ENCODE results near the gene RABGAP1L.

RABGAP1L gene

GRCh38 chr1:174923820-174924219 is 764.5 kb downstream of the RABGAP1L start:
- H3K27ac ChIP-seq (ENCODE audit: low read depth, low read length), result no peak overlapping the region
- peaks cover 7% of the 10 kb centered on the region; the same call in 1 of the 2 replicates for H3K9me3 ChIP-seq (ENCODE audit: control insufficient read depth, insufficient read depth, low read depth, low read length)
- no peak overlapping the region for H3K4me3 ChIP-seq (ENCODE audit: low read depth, low read length)
- H3K36me3 ChIP-seq (ENCODE audit: control insufficient read depth, insufficient read depth, low read length), result peaks cover 12% of the 10 kb centered on the region; the same call in 1 of the 2 replicates
- H3K27me3 ChIP-seq (ENCODE audit: control insufficient read depth, insufficient read depth, low read length), result no peaks in the 10 kb centered on the region
- no peak overlapping the region for H3K9ac ChIP-seq (ENCODE audit: low read length)
- no peaks in the 10 kb centered on the region for H3K4me1 ChIP-seq (ENCODE audit: control insufficient read depth, insufficient read depth, low read length)

GRCh38 chr1:174928541-174928940 is 769.2 kb downstream of the RABGAP1L start:
- Histone ChIP-seq H3K4me1 (ENCODE audit: control insufficient read depth, insufficient read depth, low read length) (no peaks in the 10 kb centered on the region), H3K9me3 (ENCODE audit: control insufficient read depth, insufficient read depth, low read depth, low read length) (no peaks in the 10 kb centered on the region), H3K9ac (ENCODE audit: low read length) (no peak overlapping the region), H3K36me3 (ENCODE audit: control insufficient read depth, insufficient read depth, low read length) (peaks cover 6% of the 10 kb centered on the region; the same call in 1 of the 2 replicates), H3K4me3 (ENCODE audit: low read depth, low read length) (no peak overlapping the region), H3K27ac (ENCODE audit: low read depth, low read length) (no peak overlapping the region), H3K27me3 (ENCODE audit: control insufficient read depth, insufficient read depth, low read length) (no peaks in the 10 kb centered on the region)

- H3K9ac ChIP-seq (ENCODE audit: low read length), result no peak overlapping the region
- H3K9me3 ChIP-seq (ENCODE audit: control insufficient read depth, insufficient read depth, low read depth, low read length), result no peaks in the 10 kb centered on the region
- peaks cover 11% of the 10 kb centered on the region; the same call in 1 of the 2 replicates for H3K36me3 ChIP-seq (ENCODE audit: control insufficient read depth, insufficient read depth, low read length)
- no peaks in the 10 kb centered on the region for H3K4me1 ChIP-seq (ENCODE audit: control insufficient read depth, insufficient read depth, low read length)
- no peak overlapping the region for H3K27ac ChIP-seq (ENCODE audit: low read depth, low read length)
- H3K4me3 ChIP-seq (ENCODE audit: low read depth, low read length), result no peak overlapping the region
- H3K27me3 ChIP-seq (ENCODE audit: control insufficient read depth, insufficient read depth, low read length), result no peaks in the 10 kb centered on the region
Observed at GRCh38 chr1:174931214-174931613, 771.9 kb downstream of the RABGAP1L start.

- no peaks in the 10 kb centered on the region for H3K27me3 ChIP-seq (ENCODE audit: control insufficient read depth, insufficient read depth, low read length)
- no peak overlapping the region for H3K4me3 ChIP-seq (ENCODE audit: low read depth, low read length)
- H3K27ac ChIP-seq (ENCODE audit: low read depth, low read length), result no peak overlapping the region
- no peaks in the 10 kb centered on the region for H3K9me3 ChIP-seq (ENCODE audit: control insufficient read depth, insufficient read depth, low read depth, low read length)
- no peaks in the 10 kb centered on the region for H3K4me1 ChIP-seq (ENCODE audit: control insufficient read depth, insufficient read depth, low read length)
- H3K36me3 ChIP-seq (ENCODE audit: control insufficient read depth, insufficient read depth, low read length), result peaks cover 9% of the 10 kb centered on the region; the same call in 1 of the 2 replicates
- H3K9ac ChIP-seq (ENCODE audit: low read length), result no peak overlapping the region
Observed at GRCh38 chr1:174932587-174932986, 773.3 kb downstream of the RABGAP1L start.

- peaks cover 24% of the 10 kb centered on the region; the same call in 1 of the 2 replicates for H3K36me3 ChIP-seq (ENCODE audit: control insufficient read depth, insufficient read depth, low read length)
- H3K27ac ChIP-seq (ENCODE audit: low read depth, low read length), result no peak overlapping the region
- no peaks in the 10 kb centered on the region; the same call in 1 of the 2 replicates for H3K4me1 ChIP-seq (ENCODE audit: control insufficient read depth, insufficient read depth, low read length)
- no peaks in the 10 kb centered on the region for H3K9me3 ChIP-seq (ENCODE audit: control insufficient read depth, insufficient read depth, low read depth, low read length)
- H3K4me3 ChIP-seq (ENCODE audit: low read depth, low read length), result no peak overlapping the region
- no peaks in the 10 kb centered on the region for H3K27me3 ChIP-seq (ENCODE audit: control insufficient read depth, insufficient read depth, low read length)
- H3K9ac ChIP-seq (ENCODE audit: low read length), result no peak overlapping the region
Observed at GRCh38 chr1:174935961-174936727, 776.8 kb downstream of the RABGAP1L start.

GRCh38 chr1:174938281-174939007 is 779.1 kb downstream of the RABGAP1L start:
- no peak overlapping the region for H3K27ac ChIP-seq (ENCODE audit: low read depth, low read length)
- H3K36me3 ChIP-seq (ENCODE audit: control insufficient read depth, insufficient read depth, low read length), result peaks cover 24% of the 10 kb centered on the region; the same call in 1 of the 2 replicates
- no peak overlapping the region for H3K9ac ChIP-seq (ENCODE audit: low read length)
- no peaks in the 10 kb centered on the region; the same call in 1 of the 2 replicates for H3K4me1 ChIP-seq (ENCODE audit: control insufficient read depth, insufficient read depth, low read length)
- H3K9me3 ChIP-seq (ENCODE audit: control insufficient read depth, insufficient read depth, low read depth, low read length), result no peaks in the 10 kb centered on the region
- no peaks in the 10 kb centered on the region for H3K27me3 ChIP-seq (ENCODE audit: control insufficient read depth, insufficient read depth, low read length)
- no peak overlapping the region for H3K4me3 ChIP-seq (ENCODE audit: low read depth, low read length)

- Histone ChIP-seq H3K9me3 (ENCODE audit: control insufficient read depth, insufficient read depth, low read depth, low read length) (no peaks in the 10 kb centered on the region), H3K4me3 (ENCODE audit: low read depth, low read length) (no peak overlapping the region), H3K4me1 (ENCODE audit: control insufficient read depth, insufficient read depth, low read length) (no peaks in the 10 kb centered on the region; the same call in 1 of the 2 replicates)
Observed at GRCh38 chr1:174939775-174940545, 780.6 kb downstream of the RABGAP1L start.

GRCh38 chr1:174940646-174941175 is 781.4 kb downstream of the RABGAP1L start:
- no peak overlapping the region for H3K9ac ChIP-seq (ENCODE audit: low read length)
- H3K4me1 ChIP-seq (ENCODE audit: control insufficient read depth, insufficient read depth, low read length), result no peaks in the 10 kb centered on the region; the same call in 1 of the 2 replicates
- H3K27ac ChIP-seq (ENCODE audit: low read depth, low read length), result no peak overlapping the region
- H3K4me3 ChIP-seq (ENCODE audit: low read depth, low read length), result no peak overlapping the region
- no peaks in the 10 kb centered on the region for H3K27me3 ChIP-seq (ENCODE audit: control insufficient read depth, insufficient read depth, low read length)
- H3K36me3 ChIP-seq (ENCODE audit: control insufficient read depth, insufficient read depth, low read length), result peaks cover 22% of the 10 kb centered on the region; the same call in 1 of the 2 replicates
- H3K9me3 ChIP-seq (ENCODE audit: control insufficient read depth, insufficient read depth, low read depth, low read length), result no peaks in the 10 kb centered on the region

More at GRCh38 chr1:174939775-174940545, 780.6 kb downstream of the RABGAP1L start:
- Histone ChIP-seq H3K27me3 (ENCODE audit: control insufficient read depth, insufficient read depth, low read length) (no peaks in the 10 kb centered on the region), H3K36me3 (ENCODE audit: control insufficient read depth, insufficient read depth, low read length) (peaks cover 23% of the 10 kb centered on the region; the same call in 1 of the 2 replicates), H3K27ac (ENCODE audit: low read depth, low read length) (no peak overlapping the region), H3K9ac (ENCODE audit: low read length) (no peak overlapping the region)

- no peaks in the 10 kb centered on the region; the same call in 1 of the 2 replicates for H3K4me1 ChIP-seq (ENCODE audit: control insufficient read depth, insufficient read depth, low read length)
- no peaks in the 10 kb centered on the region for H3K27me3 ChIP-seq (ENCODE audit: control insufficient read depth, insufficient read depth, low read length)
- no peaks in the 10 kb centered on the region for H3K9me3 ChIP-seq (ENCODE audit: control insufficient read depth, insufficient read depth, low read depth, low read length)
- no peak overlapping the region for H3K9ac ChIP-seq (ENCODE audit: low read length)
- peaks cover 19% of the 10 kb centered on the region; the same call in 1 of the 2 replicates for H3K36me3 ChIP-seq (ENCODE audit: control insufficient read depth, insufficient read depth, low read length)
- no peak overlapping the region for H3K4me3 ChIP-seq (ENCODE audit: low read depth, low read length)
- H3K27ac ChIP-seq (ENCODE audit: low read depth, low read length), result no peak overlapping the region
Observed at GRCh38 chr1:174942547-174943255, 783.4 kb downstream of the RABGAP1L start.

- Histone ChIP-seq H3K27ac (ENCODE audit: low read depth, low read length) (no peak overlapping the region), H3K9ac (ENCODE audit: low read length) (no peak overlapping the region), H3K27me3 (ENCODE audit: control insufficient read depth, insufficient read depth, low read length) (no peaks in the 10 kb centered on the region), H3K9me3 (ENCODE audit: control insufficient read depth, insufficient read depth, low read depth, low read length) (no peaks in the 10 kb centered on the region), H3K4me1 (ENCODE audit: control insufficient read depth, insufficient read depth, low read length) (no peaks in the 10 kb centered on the region; the same call in 1 of the 2 replicates), H3K36me3 (ENCODE audit: control insufficient read depth, insufficient read depth, low read length) (peaks cover 8% of the 10 kb centered on the region; the same call in 1 of the 2 replicates), H3K4me3 (ENCODE audit: low read depth, low read length) (no peak overlapping the region)
Observed at GRCh38 chr1:174946031-174946430, 786.7 kb downstream of the RABGAP1L start.
